HG03457 (cell line): ENCODE data around the gene TMEM212.
"Not testable (repeated sequence)": the region's sequence is repeated elsewhere in the genome, so short reads cannot be mapped to it uniquely, and the experiment has no call there.

Experiments used
- ATAC-seq: cut with Tn5 transposase; IDR thresholded peaks from one replicate; pipeline ENCODE4 v1.9.1; 2021; ENCODE audit warnings: moderate number of reproducible peaks; ENCODE audit not compliant: unreplicated experiment

The TMEM212 gene

GRCh38 chr3:171883893-171884279 is 40.7 kb downstream of the TMEM212 start:
- ATAC-seq: no peak

- no peak for ATAC-seq
These were observed 45.3 kb downstream of the TMEM212 start for GRCh38 chr3:171888466-171888865.

- ATAC-seq: no peak
These were observed 47.2 kb downstream of the TMEM212 start for GRCh38 chr3:171890398-171890797.

GRCh38 chr3:171892457-171892856 is 49.3 kb downstream of the TMEM212 start:
- no peak for ATAC-seq

- no peak for ATAC-seq
These were observed 52.1 kb downstream of the TMEM212 start for GRCh38 chr3:171895291-171895690.

GRCh38 chr3:171895900-171896299 is 52.8 kb downstream of the TMEM212 start:
- no peak for ATAC-seq

GRCh38 chr3:171896316-171896715 is 53.2 kb downstream of the TMEM212 start:
- ATAC-seq: no peak

- ATAC-seq: no peak
These were observed 55.0 kb downstream of the TMEM212 start for GRCh38 chr3:171898192-171898591.

- ATAC-seq: no peak
These were observed 57.3 kb downstream of the TMEM212 start for GRCh38 chr3:171900446-171900845.

GRCh38 chr3:171901615-171902312 is 58.6 kb downstream of the TMEM212 start:
- no peak for ATAC-seq

- ATAC-seq: no peak
These were observed 61.7 kb downstream of the TMEM212 start for GRCh38 chr3:171904829-171905228.

- not testable (repeated sequence) for ATAC-seq
These were observed 63.4 kb downstream of the TMEM212 start for GRCh38 chr3:171906503-171906902.

- no peak for ATAC-seq
These were observed 64.0 kb downstream of the TMEM212 start for GRCh38 chr3:171906951-171907676.

GRCh38 chr3:171907761-171908160 is 64.6 kb downstream of the TMEM212 start:
- ATAC-seq: no peak

- ATAC-seq: no peak
These were observed 65.6 kb downstream of the TMEM212 start for GRCh38 chr3:171908731-171909130.
